Glomerular visceral epithelial cell (primary cell): ENCODE measurements around the gene ZNF205.

Source experiments
- DNase-seq: peaks from one replicate; pipeline ENCODE4 v3.0.0-alpha.2; 2016; ENCODE audit errors: extremely low spot score

ZNF205 gene

DNA sequence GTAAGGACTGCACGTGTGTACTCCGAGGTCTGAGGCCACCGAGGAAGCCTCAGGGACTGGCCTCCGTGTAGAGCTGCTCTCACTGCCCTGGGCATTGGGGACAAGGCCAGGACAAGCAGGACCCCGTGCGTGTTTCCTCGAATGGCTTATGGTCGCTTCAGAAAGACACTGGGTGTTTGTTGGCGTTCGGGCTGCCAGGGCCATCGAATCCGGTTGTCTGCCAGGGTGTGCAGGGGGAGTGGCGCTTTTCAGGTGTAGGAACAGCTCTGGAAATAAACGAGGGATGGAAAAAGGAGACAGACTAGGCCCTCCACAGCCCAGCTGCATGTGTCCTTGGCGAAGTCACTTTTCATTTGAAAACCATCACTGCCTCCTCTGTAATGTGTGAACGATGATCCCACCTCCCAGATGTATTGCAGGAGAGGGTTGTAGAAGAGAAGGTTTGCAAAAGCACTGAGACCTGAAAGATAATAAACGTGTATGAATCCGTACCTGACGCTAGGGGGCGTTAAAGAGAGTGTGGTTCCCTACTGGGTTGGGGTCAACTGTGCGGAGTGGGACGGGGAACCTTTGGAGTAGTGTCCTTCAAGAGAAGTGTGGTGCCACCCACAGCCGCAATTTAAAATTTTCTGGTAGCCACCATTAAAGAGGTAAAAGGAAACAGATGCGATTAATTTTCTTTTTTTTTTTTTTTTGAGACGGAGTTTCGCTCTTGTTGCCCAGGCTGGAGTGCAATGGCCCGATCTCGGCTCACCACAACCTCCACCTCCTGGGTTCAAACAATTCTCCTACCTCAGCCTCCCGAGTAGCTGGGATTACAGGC, 11.2 kb upstream of the ZNF205 start:
- DNase-seq, result no peak

DNA sequence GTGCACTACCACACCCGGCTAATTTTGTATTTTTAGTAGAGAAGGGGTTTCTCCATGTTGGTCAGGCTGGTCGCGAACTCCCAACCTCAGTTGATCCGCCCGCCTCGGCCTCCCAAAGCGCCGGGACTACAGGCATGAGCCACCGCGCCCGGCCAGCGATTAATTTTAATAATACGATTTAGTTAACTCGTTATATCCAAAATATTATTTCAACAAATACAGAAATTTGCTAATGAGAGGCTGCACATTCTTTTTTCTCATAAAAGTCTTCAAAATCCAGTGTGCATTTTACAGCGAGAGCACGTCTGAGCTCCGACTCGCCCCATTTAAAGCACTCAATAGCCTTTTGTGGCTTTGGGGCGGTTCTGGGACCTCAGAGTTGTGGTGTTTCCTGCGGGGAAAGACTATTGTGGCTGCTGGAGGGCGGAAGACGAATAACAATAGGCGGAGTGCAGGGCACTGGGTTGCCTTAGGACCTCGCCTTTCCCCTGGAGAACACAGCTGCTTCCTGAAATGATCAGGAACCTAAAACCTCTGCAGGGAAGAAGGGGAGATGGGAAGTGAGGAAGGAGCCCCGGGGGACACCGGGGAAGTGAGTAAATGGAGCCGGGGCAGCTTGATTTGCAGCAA, 10.4 kb upstream of the ZNF205 start:
- DNase-seq, result no peak

DNA sequence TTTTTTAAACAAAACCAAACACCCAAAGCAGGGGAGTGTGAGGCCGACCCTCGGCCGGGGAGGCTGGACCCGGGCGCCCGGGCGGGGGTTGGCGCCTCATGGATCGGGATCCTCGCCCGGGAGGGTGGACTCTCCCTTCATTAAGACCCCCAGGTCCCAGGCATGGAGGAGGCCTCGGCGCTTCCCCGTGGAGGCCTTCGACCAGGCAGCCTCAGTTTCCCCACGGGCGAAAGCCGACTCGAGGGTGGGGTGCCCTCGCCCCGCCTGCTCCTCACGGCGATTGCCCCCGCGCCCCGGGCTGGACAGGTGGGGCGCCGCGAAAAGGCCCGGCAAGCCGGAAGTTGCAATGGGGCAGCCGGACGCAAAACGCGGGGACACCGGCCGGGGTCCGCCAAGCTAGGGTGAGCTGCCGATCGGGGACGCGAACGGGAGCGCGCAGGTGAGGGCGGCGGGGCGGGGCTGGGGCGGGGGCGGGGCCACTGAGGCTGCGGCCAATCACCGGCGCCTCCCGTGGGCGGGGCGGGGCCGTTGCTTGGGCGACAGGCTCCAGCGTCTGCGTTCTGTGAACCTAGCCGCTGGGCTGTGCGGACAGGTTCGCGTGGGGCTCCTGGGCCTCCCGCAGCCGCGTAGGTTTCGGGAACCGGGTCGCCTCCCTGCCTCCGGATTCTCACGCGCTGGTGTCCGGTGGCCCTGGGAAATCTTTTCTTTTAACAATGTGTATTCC, 6.0 kb upstream of the ZNF205 start:
- DNase-seq, result peak; percentile 93

DNA sequence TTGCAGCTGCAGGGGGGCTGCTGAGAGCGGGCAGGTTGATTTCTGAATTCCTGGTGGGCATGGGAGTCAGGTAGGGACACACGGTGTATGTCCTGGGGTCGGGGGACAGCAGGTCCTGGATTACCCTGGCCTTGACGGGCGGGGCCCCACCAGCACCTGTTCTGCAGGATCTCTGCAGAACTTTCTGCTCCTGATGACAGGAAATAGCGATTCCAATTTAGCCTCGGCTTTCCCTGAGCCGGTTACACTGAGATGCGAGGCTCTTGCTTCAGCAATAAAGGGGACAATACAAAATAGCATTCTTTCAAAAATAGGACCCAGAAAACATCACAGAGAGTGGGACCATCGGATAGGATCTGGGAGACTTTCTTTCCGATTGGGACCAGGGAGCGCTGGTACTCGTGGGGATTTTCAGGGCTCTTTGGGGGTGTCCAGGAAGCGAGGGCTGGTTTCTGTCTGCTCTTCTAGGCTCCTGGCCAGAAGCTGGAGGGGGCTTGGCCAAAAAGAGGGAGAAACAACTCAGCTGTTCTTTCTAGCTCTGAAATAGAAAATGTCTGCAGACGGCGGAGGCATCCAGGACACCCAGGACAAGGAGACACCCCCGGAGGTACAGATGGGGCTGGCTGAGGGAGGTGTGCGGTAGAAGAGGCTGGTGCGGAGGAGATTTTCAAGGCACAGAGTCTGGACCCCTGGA, 642 bp downstream of the ZNF205 start:
- DNase-seq, result no peak

DNA sequence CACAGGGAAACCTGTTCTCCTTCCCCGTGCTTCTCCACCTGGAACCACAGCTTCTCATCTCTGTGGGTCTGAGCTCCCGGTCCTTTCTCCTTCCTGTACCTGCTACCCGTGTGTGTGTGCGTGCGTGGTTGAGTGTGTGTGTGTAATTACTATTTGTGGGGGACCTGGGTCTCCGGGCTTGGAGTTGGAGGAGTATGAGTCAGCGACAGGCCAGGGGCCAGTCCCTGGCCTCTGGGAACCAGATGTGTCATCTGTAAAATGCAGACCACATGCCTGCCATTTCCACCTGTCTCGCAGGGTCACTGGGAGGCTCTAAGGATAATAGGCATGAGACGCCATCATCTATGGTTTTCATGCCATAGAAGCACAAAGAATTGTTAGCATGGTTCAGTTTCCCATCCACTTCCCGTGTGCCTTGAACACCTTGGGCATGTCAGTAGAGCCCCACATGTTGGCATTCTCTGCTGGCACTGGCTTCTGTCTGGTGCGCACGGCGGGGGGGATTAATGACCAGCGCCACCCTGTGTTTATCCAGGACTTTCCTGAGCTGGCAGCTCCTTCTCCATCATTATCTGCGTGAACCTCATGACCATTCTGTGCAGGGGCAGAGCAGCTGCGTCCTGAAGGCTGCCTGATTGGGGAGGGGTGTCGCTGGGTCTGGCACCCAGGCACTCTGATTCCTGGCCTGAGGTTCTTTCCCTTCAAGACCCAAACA, 1.5 kb downstream of the ZNF205 start:
- peak; percentile 61 for DNase-seq

DNA sequence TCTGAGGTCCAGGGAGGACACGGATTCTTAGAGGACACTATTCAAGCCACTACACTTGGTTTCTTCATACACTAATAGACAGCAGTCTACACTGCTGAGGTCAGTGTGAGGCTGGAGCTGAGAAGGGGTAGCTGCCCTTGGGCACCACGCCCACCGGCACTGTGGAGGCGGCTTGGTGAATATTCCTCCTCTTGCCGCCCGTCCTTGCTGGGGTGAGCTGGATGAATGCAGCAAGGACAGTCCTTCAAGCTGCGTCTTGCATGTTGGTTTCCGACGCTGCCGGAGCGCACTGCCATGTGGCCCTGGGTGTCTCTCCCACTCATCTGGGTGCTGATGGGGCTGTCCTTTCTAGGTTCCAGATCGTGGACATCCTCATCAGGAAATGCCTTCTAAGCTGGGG, 2.6 kb downstream of the ZNF205 start:
- DNase-seq, result no peak

DNA sequence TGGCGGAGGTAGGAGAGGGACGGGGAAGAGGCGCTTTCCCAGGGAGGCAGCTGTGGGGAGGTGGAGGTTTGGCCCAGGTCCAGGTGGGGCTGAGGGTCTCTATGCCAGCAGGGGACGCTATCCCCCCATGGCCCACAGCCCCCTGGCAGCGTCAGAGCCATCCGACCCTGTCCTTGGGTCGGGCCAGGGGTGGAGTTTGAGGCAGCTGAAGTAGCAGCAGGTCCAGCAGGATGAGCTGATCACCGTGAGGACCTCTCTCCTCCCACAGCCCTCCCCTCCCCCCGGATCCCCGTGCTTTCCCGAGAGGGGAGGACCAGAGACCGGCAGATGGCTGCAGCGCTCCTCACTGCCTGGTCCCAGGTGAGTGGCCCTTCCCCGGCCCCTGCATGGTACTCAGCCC, 3.2 kb downstream of the ZNF205 start:
- no peak for DNase-seq

DNA sequence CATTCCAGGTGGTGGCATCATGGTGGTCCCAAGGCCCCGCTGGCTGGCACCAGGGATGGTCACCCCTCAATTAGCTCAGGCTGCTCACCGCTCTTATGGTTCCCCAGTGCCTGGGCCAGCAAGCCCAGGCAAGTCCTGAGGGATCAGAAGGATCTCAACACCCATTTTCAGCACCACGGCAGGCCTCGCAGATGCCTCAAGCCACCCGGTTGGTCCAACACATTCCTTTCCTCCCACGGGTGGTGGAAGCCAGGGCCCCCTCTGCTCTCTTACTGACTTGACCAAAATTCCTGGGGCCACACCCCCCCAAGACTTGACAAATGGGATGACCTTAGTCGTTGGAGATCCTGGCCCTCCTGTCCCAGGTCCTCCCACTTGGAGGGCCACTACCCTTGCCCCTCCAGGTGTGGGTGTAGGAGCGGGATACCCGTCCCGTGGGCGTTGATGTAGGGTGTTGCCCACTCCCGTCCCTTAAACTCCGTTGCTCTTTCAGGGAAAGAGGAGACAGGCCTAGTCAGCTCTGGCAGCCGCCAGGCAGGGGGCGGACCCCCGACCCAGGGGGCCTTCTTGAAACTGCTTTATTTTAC, 5.9 kb downstream of the ZNF205 start:
- no peak for DNase-seq

DNA sequence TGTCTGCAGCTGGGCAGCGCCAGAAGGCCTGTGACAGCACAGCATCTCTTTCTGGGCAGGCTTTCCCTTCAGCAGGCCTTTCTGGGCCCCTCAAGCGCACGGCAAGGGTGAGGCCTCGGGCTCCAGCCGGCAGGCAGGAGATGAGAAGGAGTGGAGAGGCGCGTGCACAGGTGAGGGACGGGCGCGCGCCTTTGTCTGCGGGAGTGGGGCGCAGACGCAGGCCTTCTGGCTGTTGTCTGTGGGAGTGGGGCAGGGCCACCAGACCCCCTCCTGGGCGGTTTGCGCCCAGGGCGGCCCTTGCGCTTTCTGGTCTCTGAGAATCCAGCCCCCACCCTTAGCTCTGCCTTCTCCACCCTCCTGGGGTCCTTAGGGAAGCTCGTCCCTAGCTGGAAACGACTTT, 6.5 kb downstream of the ZNF205 start:
- no peak for DNase-seq

DNA sequence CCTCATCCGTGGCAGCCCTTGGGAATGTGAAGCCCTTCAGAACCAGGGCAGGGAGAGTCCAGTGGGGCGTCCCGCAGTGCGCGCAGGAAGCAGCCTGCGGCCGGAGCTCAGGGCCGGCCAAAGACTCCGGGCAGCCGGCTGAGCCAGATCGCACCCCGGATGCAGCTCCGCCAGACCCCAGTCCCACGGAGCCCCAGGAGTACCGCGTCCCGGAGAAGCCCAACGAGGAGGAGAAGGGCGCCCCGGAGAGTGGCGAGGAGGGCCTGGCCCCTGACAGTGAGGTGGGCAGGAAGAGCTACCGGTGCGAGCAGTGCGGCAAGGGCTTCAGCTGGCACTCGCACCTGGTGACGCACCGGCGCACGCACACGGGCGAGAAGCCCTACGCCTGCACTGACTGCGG, 6.9 kb downstream of the ZNF205 start:
- no peak for DNase-seq

DNA sequence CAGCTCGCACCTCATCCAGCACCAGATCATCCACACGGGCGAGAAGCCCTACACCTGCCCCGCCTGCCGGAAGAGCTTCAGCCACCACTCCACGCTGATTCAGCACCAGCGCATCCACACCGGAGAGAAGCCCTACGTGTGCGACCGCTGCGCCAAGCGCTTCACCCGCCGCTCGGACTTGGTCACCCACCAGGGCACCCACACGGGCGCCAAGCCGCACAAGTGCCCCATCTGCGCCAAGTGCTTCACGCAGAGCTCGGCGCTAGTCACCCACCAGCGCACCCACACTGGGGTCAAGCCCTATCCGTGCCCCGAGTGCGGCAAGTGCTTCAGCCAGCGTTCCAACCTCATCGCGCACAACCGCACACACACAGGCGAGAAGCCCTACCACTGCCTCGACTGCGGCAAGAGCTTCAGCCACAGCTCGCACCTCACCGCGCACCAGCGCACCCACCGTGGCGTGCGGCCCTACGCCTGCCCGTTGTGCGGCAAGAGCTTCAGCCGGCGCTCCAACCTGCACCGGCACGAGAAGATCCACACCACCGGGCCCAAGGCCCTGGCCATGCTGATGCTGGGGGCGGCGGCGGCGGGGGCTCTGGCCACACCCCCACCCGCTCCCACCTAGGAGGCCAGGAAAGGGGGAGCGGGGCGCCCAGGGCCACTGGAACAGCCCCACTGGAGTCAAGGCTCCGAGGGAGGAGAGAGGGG, 7.5 kb downstream of the ZNF205 start:
- DNase-seq, result no peak

DNA sequence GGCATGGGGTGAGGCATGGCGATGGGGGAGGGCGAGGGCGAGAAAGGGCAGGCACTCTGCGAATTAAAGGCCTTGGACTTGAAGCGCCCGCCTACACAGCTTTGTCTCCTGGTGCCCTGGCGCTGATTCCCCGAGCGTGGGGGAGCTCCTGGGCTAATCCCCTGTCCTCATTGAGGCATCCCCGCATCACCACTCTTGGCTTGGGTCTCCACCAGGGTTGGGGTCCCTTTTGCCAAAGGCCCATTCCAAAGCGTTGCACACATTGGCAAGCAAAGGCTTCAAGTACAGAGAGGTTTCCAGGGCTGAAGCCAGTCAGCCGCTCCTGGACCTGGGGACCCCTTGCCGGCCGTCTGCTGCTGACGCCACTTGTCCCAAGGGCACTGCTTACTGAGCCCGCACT, 8.0 kb downstream of the ZNF205 start:
- DNase-seq, result no peak

DNA sequence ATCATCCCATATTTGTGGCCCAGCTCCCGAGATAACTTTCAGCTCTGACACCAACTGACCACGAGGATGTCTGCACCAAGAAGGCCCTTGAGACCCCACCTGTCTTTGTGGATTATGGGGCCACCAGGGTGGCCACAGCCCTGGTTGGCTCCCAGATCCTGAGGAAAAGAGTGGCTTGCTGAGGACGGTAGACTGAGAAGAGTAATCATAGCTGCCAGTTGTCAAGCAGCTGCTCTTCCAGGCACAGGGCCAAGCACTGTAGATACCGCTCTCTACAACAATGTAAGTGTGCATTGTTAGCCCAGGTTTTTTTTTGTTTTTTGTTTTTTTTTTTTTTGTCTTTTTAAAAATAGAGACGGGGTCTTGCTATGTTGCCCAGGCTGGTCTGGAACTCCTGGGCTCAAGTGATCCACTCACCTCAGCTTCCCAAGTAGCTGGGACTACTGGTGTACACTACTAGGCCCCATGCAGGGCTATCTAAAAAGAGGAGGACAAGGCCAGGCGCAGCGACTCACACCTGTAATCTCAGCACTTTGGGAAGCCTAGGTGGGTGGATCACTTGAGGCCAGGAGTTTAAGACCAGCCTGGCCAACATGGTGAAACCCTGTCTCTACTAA, 9.6 kb downstream of the ZNF205 start:
- no peak for DNase-seq

DNA sequence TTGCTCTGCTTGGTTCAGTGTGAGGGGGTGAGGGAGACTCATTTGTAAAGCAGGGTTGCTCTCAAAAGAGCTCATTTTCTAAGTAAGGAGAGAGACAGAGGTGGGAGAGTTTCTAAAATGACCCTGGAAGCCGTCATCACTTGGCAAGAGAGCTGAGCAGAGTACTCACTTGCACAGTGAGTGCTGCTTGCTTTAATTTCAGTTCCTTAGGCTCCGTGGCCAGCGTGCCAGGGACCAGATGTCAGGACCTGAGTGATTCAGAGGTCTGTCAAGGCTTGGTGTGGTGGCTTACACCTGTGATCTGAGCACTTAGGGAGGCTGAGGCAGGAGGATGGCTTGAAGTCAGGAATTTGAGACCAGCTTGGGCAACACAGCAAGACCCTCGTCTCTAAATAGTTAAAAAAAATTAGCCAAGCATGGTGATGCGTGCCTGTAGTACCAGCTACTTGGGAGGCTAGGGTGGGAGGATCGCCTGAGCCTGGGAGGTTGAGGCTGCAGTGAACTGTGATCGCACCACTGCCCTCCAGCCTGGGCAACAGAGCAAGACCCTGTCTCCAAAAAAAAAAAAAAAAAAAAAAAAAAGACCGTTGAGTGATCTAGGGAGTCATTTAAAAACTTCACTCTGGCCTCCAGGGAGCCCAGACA, 10.7 kb downstream of the ZNF205 start:
- no peak for DNase-seq

DNA sequence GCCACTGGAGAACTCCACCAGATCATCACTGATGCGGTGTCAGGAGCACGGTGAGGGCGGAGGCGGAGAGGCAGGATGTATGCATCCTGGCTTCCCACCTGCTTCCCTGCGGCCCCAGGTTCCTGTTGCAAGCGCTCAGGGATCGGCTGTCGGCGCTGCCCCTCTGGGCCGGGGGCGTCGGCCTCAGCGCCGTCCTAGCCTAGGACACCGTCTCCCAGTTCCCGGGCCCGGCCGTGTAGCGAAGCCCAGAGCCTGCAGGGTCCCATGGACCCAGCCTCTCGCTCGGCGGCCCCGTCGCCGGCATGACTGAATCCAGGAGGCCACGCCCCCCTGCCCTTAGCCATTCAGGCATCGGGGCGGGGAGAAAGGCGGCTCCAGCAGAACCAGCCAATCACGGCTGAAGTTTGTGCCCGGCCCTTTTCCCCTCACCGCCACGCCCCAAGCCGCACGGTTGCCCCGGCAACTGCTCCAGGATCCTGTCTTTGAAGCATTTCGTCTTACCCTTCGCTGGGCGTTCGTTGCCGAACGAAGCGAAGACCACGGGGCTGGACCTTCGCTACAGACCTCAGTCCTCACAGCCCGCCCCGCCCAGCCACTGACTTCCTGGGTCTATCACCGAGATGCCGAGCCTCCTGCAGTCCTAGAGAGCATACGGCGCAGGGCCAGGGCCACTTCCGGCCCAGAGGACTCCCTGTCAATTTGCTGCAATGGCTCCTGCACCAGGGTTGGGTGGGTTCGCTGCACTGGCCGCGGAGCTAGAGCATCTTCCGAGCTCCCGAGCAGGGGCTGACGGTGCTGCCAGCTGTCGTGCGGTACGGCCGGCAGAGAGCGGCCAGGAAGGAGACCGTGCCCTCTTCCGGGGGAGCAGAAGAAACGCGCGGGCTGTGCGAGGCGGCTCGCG, 11.8 kb downstream of the ZNF205 start:
- DNase-seq, result peak; percentile 93

DNA sequence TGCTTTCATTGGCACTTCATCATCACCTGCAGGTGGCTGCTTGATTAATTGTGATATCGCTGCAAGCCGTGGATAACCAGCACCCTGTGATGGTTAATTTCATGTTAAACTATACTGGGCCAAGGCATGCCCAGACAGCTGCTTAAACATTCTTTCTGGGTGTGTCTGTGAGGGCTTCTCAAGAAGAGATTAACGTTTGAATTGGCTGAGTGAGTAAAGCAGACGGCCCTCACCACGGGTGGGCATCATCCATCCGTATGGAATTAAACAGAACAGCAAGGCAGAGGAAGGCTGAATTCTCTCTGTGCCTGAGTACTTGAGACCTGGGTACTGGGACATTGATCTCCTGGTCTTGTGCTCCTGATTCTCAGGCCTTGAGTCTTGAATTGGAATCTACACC, 15.4 kb downstream of the ZNF205 start:
- no peak for DNase-seq

DNA sequence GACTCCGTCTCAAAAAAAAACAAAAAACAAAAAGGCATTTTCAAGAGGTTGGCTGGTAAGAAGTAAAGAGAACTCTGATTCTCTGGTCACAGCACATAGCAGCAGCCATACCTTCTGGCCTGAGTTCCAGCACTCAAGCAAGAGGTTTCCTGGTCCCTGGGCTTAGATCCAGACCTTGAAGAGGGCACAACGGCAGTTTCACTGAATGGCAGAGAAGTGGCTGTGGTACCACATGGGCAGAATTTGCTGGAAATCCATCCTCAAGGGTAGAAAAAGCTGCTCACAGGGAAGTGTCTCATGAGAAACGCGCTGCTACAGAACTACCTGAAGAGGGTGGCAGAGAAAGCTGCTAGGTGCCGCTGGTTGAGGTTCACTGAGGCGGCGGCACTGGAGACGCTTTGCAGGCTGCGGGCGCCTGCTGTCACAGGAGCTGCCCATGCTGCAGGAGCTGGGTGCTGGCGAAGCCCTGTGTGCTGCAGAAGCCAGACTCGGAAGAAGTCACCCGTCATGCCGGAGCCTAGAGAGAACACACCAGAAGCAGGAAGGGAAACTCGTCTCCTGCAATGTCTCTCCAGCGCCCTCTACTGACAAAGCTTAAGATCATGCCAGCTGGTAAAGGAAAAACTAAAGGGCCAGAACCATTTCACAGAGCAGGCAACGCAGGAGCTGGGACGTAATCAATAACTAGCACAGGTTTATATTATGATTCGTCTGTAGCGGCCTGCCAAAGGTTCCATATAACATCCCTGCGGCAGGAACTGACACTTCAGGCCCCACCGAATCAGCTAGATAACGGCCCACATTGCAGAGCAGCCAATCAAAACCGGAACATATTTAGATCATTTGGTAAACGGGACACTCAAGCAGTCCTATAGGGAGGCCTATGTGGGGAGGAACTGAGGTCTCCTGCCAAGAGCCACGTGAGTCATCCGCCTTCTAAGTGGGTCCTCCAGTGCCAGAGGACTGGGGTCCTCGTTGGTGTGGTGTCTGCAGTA, 17.0 kb downstream of the ZNF205 start:
- DNase-seq, result peak; percentile 82
